Spleen (tissue), 7 donors: ENCODE measurements around the gene B3GNT5.

Experiments used
- POLR2A ChIP-seq, 3 donors: fragments of 450-650 bp; IDR thresholded peaks; one replicate each; pipeline ENCODE4 v1.5.1; 2017; ENCODE audit warnings: antibody characterized with exemption in 3 of 3, mild to moderate bottlenecking in 1 of 3
- POLR2AphosphoS5 ChIP-seq, 3 donors: sonication (generic); formaldehyde crosslinking; IDR thresholded peaks; one replicate each; pipeline ENCODE4 v1.5.1; 2017; ENCODE audit warnings: antibody characterized with exemption in 3 of 3
- TF ChIP-seq, protein P1 (sequence below), 11 experiments: fragments of 200-600 bp in 7 of 11; fragments of 450-650 bp in 4 of 11; sonication (generic) in 4 of 11; IDR thresholded peaks in 8 of 11; conservative IDR thresholded peaks in 3 of 11; 1 replicate in 7 of 11; 2 replicates in 4 of 11; pipeline versions ENCODE4 v1.4.0 to v1.8.0; 2016 to 2021; ENCODE audit warnings: antibody characterized with exemption in 11 of 11, inconsistent platforms in 4 of 11, mild to moderate bottlenecking in 1 of 11
- donor health status: DM: no; HTN: no; CAD: no; lungs with moderate emphysema.
- donor health status: DM: no; HTN: no; CAD: no.
- donor health status: DM: no; HTN: no; CAD: no.

DNA sequence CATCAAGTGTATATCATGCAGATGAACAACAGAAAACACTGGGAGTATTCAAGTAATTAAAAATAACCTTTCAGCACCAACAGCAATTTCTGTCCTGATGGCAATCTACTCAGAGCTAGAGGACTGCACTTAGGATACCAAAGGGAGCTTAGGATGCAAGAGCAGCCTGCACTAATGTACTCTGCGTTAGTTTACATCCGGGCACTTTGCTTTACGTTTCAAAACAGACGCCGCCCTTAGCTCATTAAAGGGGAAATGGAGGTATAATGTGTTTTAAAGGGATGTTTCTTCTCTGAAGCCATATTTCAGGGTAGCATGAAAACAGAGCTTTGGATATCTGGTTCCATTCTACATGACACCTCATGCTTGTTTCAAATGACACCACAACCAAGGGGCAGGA lies 14.0 kb upstream of the B3GNT5 start:
- TF ChIP-seq POLR2AphosphoS5 (IDR thresholded peaks at IDR 0.05) (no peak), POLR2A (IDR thresholded peaks at IDR 0.05) (no peak)
- TF ChIP-seq, protein P1, sequence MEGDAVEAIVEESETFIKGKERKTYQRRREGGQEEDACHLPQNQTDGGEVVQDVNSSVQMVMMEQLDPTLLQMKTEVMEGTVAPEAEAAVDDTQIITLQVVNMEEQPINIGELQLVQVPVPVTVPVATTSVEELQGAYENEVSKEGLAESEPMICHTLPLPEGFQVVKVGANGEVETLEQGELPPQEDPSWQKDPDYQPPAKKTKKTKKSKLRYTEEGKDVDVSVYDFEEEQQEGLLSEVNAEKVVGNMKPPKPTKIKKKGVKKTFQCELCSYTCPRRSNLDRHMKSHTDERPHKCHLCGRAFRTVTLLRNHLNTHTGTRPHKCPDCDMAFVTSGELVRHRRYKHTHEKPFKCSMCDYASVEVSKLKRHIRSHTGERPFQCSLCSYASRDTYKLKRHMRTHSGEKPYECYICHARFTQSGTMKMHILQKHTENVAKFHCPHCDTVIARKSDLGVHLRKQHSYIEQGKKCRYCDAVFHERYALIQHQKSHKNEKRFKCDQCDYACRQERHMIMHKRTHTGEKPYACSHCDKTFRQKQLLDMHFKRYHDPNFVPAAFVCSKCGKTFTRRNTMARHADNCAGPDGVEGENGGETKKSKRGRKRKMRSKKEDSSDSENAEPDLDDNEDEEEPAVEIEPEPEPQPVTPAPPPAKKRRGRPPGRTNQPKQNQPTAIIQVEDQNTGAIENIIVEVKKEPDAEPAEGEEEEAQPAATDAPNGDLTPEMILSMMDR (IDR thresholded peaks at IDR 0.05 in 8 of 11, conservative IDR thresholded peaks at IDR 0.05 in 3 of 11): no peak
